Left lobe of liver (tissue), 1 donor: Measurements from ENCODE around the gene CD47. TPM values are rescaled to one million over a fixed set of nuclear protein-coding genes. Genes with fewer than 3 reads are reported as not detected.

Experiments
- total RNA-seq: library from RNA; stranded (reverse); gene quantifications from one replicate; pipeline ENCODE4 v1.2.1, GENCODE V29; 2021
- donor health status: DM: no; HTN: yes; CAD: no.

The CD47 gene
- total RNA-seq, 1 donor from 2014 or later, result 21.8 TPM

Other genes with a start within 250 kb of the CD47 start
- 3.8 TPM for gene IFT57, start 131.4 kb upstream of the CD47 start, total RNA-seq
- not detected for gene HHLA2, start 205.5 kb upstream of the CD47 start, total RNA-seq